DND-41 (cell line): ENCODE measurements around the gene GRIA4.

Source experiments
- ATAC-seq: fragments of 200-7000 bp; cut with Tn5 transposase; 3 replicates; pipeline ENCODE4 v1.9.1; 2021; ENCODE audit warnings: low read depth; ENCODE audit not compliant: insufficient read depth
- DNase-seq: peaks from one replicate; pipeline ENCODE4 v3.0.0-alpha.2; 2020
- H2AFZ ChIP-seq: 2 replicates; pipeline ENCODE4 v1.6.0; 2012; ENCODE audit warnings: low read depth, low read length
- H3K27ac ChIP-seq: 2 replicates; pipeline ENCODE4 v1.5.1; 2012; ENCODE audit warnings: low read length, inconsistent platforms
- H3K27me3 ChIP-seq: fragments of 200-600 bp; sonication (generic); 2 replicates; pipeline ENCODE4 v1.6.0; 2012; ENCODE audit warnings: low read length, mild to moderate bottlenecking, inconsistent platforms; ENCODE audit not compliant: insufficient read depth, poor library complexity
- H3K36me3 ChIP-seq: 2 replicates; pipeline ENCODE4 v1.5.1; 2012; ENCODE audit warnings: low read length, inconsistent platforms; ENCODE audit not compliant: insufficient read depth
- H3K4me1 ChIP-seq: 2 replicates; pipeline ENCODE4 v1.5.1; 2012; ENCODE audit warnings: mild to moderate bottlenecking, low read length; ENCODE audit not compliant: insufficient read depth
- H3K4me2 ChIP-seq: 2 replicates; pipeline ENCODE4 v1.6.0; 2012; ENCODE audit warnings: mild to moderate bottlenecking, moderate library complexity, low read length, inconsistent platforms; ENCODE audit not compliant: insufficient read depth
- H3K4me3 ChIP-seq, 2 experiments: fragments of 200-600 bp in 1 of 2; shearing (Covaris generic) in 1 of 2; 2 replicates each; pipeline ENCODE4 v1.5.1; 2012 to 2016; ENCODE audit warnings: inconsistent platforms in 2 of 2, low read length in 2 of 2, mild to moderate bottlenecking in 2 of 2, low read depth in 1 of 2, moderate library complexity in 1 of 2
- H3K79me2 ChIP-seq: 2 replicates; pipeline ENCODE4 v1.6.0; 2012; ENCODE audit warnings: low read length, inconsistent platforms; ENCODE audit not compliant: insufficient read depth
- H3K9ac ChIP-seq: 2 replicates; pipeline ENCODE4 v1.6.0; 2012; ENCODE audit warnings: low read depth, mild to moderate bottlenecking, inconsistent platforms, low read length, moderate library complexity
- H3K9me3 ChIP-seq: 2 replicates; pipeline ENCODE4 v1.5.1; 2012; ENCODE audit warnings: low read length, moderate library complexity, mild to moderate bottlenecking, inconsistent platforms; ENCODE audit not compliant: insufficient read depth, severe bottlenecking
- H4K20me1 ChIP-seq: 2 replicates; pipeline ENCODE4 v1.6.0; 2012; ENCODE audit warnings: low read length; ENCODE audit not compliant: insufficient read depth
- CTCF ChIP-seq: IDR thresholded peaks from 2 replicates; pipeline ENCODE4 v1.5.1; 2012; ENCODE audit warnings: borderline replicate concordance, low read length, moderate library complexity, mild to moderate bottlenecking; ENCODE audit not compliant: poor library complexity, severe bottlenecking; ENCODE audit errors: extremely low read depth
- EZH2 ChIP-seq: IDR thresholded peaks from 3 replicates; pipeline ENCODE4 v1.6.1; 2012; ENCODE audit warnings: borderline replicate concordance, low read depth, mild to moderate bottlenecking, moderate library complexity, low read length, inconsistent platforms; ENCODE audit not compliant: severe bottlenecking

The GRIA4 gene

GRCh38 chr11:105732611-105733010 lies 122.7 kb downstream of the GRIA4 start:
- DNase-seq (no peak), ATAC-seq (no peak)
- Histone ChIP-seq H4K20me1 (no peaks in the 10 kb centered on the region), H3K4me3 (no peak overlapping the region), H3K9me3 (no peaks in the 10 kb centered on the region), H3K9ac (no peak overlapping the region), H3K36me3 (no peaks in the 10 kb centered on the region), H3K79me2 (no peaks in the 10 kb centered on the region), H2AFZ (no peak overlapping the region), H3K4me2 (no peak overlapping the region), H3K4me1 (no peaks in the 10 kb centered on the region), H3K27me3 (no peaks in the 10 kb centered on the region), H3K27ac (no peak overlapping the region)
- TF ChIP-seq EZH2, result no peak
- TF ChIP-seq CTCF, result no peak

- Histone ChIP-seq H3K4me1 (no peaks in the 10 kb centered on the region), H3K27ac (no peak overlapping the region), H3K79me2 (no peaks in the 10 kb centered on the region), H3K9me3 (no peaks in the 10 kb centered on the region), H3K36me3 (no peaks in the 10 kb centered on the region), H3K9ac (no peak overlapping the region), H2AFZ (no peak overlapping the region), H3K4me2 (no peak overlapping the region), H4K20me1 (no peaks in the 10 kb centered on the region), H3K27me3 (no peaks in the 10 kb centered on the region), H3K4me3 (no peak overlapping the region)
- TF ChIP-seq EZH2, result no peak
- TF ChIP-seq CTCF, result no peak
- ATAC-seq (no peak), DNase-seq (no peak)
Observed at GRCh38 chr11:105734426-105734825, 124.6 kb downstream of the GRIA4 start.

GRCh38 chr11:105738251-105738650 lies 128.4 kb downstream of the GRIA4 start:
- Histone ChIP-seq H3K4me2 (no peak overlapping the region), H3K36me3 (no peaks in the 10 kb centered on the region), H3K4me3 (no peak overlapping the region), H3K27ac (no peak overlapping the region), H3K9me3 (no peaks in the 10 kb centered on the region), H3K9ac (no peak overlapping the region), H4K20me1 (no peaks in the 10 kb centered on the region), H3K4me1 (no peaks in the 10 kb centered on the region), H3K79me2 (no peaks in the 10 kb centered on the region), H3K27me3 (no peaks in the 10 kb centered on the region), H2AFZ (no peak overlapping the region)
- ATAC-seq (no peak), DNase-seq (no peak)
- no peak for TF ChIP-seq EZH2
- no peak for TF ChIP-seq CTCF

GRCh38 chr11:105738986-105739795 lies 129.3 kb downstream of the GRIA4 start:
- Histone ChIP-seq H3K9me3 (no peaks in the 10 kb centered on the region), H3K36me3 (no peaks in the 10 kb centered on the region), H3K79me2 (no peaks in the 10 kb centered on the region), H3K27ac (no peak overlapping the region), H3K9ac (no peak overlapping the region), H3K4me1 (no peaks in the 10 kb centered on the region), H3K27me3 (no peaks in the 10 kb centered on the region), H3K4me2 (no peak overlapping the region), H4K20me1 (no peaks in the 10 kb centered on the region), H3K4me3 (no peak overlapping the region), H2AFZ (no peak overlapping the region)
- no peak for DNase-seq
- TF ChIP-seq EZH2, result no peak
- no peak for TF ChIP-seq CTCF
- no peak for ATAC-seq
